Body of pancreas (tissue), 4 donors: ENCODE results near the gene IGFBP7.

Experiments used
- CTCF ChIP-seq, 7 experiments: fragments of 450-650 bp in 4 of 7; fragments of 200-600 bp in 3 of 7; sonication (generic) in 3 of 7; IDR thresholded peaks; one replicate each; pipeline ENCODE4 v1.5.1; 2016 to 2019; ENCODE audit warnings: antibody characterized with exemption in 7 of 7
- POLR2A ChIP-seq, 3 donors: fragments of 450-650 bp; IDR thresholded peaks; one replicate each; pipeline ENCODE4 v1.6.1; 2016; ENCODE audit warnings: antibody characterized with exemption in 3 of 3, mild to moderate bottlenecking in 2 of 3

- TF ChIP-seq POLR2A (IDR thresholded peaks at IDR 0.05) (no peak), CTCF (IDR thresholded peaks at IDR 0.05) (no peak)
Measured at GRCh38 chr4:57084360-57084759, 25.8 kb downstream of the IGFBP7 start.
